Sigmoid colon (tissue), 7 donors: ENCODE results near the gene TNFAIP1. TPM values are rescaled to one million over a fixed set of nuclear protein-coding genes. Genes with fewer than 3 reads are reported as not detected.

Source experiments
- DNase-seq: peaks from one replicate; pipeline ENCODE4 v3.0.0-alpha.2; 2019
- H3K27ac ChIP-seq, 4 donors: fragments of 200-600 bp; sonication (generic); one replicate each; pipeline ENCODE4 v1.5.1; 2016 to 2019; ENCODE audit warnings: mild to moderate bottlenecking in 1 of 4
- H3K27me3 ChIP-seq, 3 donors: fragments of 200-600 bp; sonication (generic); one replicate each; pipeline ENCODE4 v1.5.1; 2019; ENCODE audit warnings: mild to moderate bottlenecking in 1 of 3
- H3K36me3 ChIP-seq, 4 donors: fragments of 200-600 bp; sonication (generic); one replicate each; pipeline ENCODE4 v1.5.1; 2016 to 2019
- H3K4me1 ChIP-seq, 4 donors: fragments of 200-600 bp; sonication (generic); one replicate each; pipeline ENCODE4 v1.5.1; 2017 to 2019
- H3K4me3 ChIP-seq, 4 donors: fragments of 200-600 bp; sonication (generic); one replicate each; pipeline ENCODE4 v1.5.1; 2017 to 2019; ENCODE audit warnings: mild to moderate bottlenecking in 2 of 4, moderate library complexity in 1 of 4
- H3K9me3 ChIP-seq, 4 donors: fragments of 200-600 bp in 3 of 4; sonication (generic) in 3 of 4; one replicate each; pipeline versions ENCODE4 v1.5.1 to v1.6.1; 2013 to 2019
- EP300 ChIP-seq, 4 donors: sonication (generic); formaldehyde crosslinking; IDR thresholded peaks; one replicate each; pipeline ENCODE4 v1.6.1; 2017; ENCODE audit warnings: antibody characterized with exemption in 4 of 4
- POLR2A ChIP-seq, 2 donors: fragments of 450-650 bp; IDR thresholded peaks; one replicate each; pipeline ENCODE4 v1.6.1; 2016; ENCODE audit warnings: antibody characterized with exemption in 2 of 2, mild to moderate bottlenecking in 2 of 2, moderate library complexity in 2 of 2
- POLR2AphosphoS5 ChIP-seq, 4 donors: sonication (generic); formaldehyde crosslinking; IDR thresholded peaks; one replicate each; pipeline ENCODE4 v1.6.1; 2017; ENCODE audit warnings: antibody characterized with exemption in 4 of 4
- WGBS, 2 donors: extraction: QIAGEN DNeasy Blood & Tissue Kit; methylation state at CpG; one replicate each; pipeline ENCODE4 v1.1.7; 2013; 5-methylcytosine and 5-hydroxymethylcytosine counted together
- intact Hi-C: fragments of 100-400 bp; cut with DNase I; formaldehyde crosslinking; loops from one replicate; pipeline ENCODE4 v1.15.1; 2023
- polyA plus RNA-seq, 3 donors: library from polyadenylated mRNA; stranded (reverse); fragments of 200-250 nt; gene quantifications; one replicate each; pipeline ENCODE4 v1.2.3, GENCODE V29; 2013
- total RNA-seq, 4 donors: library from RNA; depleted of rRNA; stranded (reverse); fragments of >200 nt; gene quantifications; one replicate each; pipeline ENCODE4 v1.1.0, GENCODE V29; 2016
- TF ChIP-seq, protein P1 (sequence below), 4 experiments: fragments of 450-650 bp in 3 of 4; fragments of 200-600 bp in 1 of 4; IDR thresholded peaks; one replicate each; pipeline ENCODE4 v1.5.1; 2016 to 2019; ENCODE audit warnings: antibody characterized with exemption in 4 of 4, mild to moderate bottlenecking in 3 of 4, moderate library complexity in 2 of 4
- donor health status: healthy with polysubstance abuse.
- donor health status: Bipolar disorder and iron deficiency.
- donor health status: healthy.

The TNFAIP1 gene
- total and polyA plus RNA-seq, 7 donors, result 14.6 to 20.8 (median 17.2) TPM

DNA sequence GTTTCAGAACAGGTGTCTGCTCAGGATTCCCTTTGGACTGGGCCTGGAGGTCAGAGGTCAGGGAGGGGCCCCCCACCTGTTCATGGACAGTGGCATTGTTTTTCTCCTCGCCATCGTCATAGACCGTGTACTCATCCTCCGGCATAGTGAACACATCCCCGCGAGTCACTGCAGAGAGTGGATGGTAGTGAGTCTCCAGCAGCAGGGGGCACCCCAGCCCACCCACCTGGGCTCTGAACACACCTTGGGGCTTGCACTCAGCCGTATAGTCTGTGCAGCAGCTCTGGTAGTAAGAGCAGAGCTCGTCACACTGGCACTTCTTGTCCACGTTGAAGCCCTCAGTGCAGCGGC is 34.1 kb downstream of the TNFAIP1 start:
- WGBS, 2 donors, result 72 to 80% methylated on average over 10 of the region's 10 CpGs
- Histone ChIP-seq H3K4me1 (peaks cover 0 to 31% (median 29%) of the 10 kb centered on the region in 4 donors), H3K36me3 (peaks cover 0 to 4% (median 2%) of the 10 kb centered on the region in 4 donors), H3K4me3 (no peak overlapping the region), H3K27ac (peak overlapping the region in 1 of 4 donors; percentile 82), H3K27me3 (no peaks in the 10 kb centered on the region), H3K9me3 (no peaks in the 10 kb centered on the region)
- TF ChIP-seq EP300 (IDR thresholded peaks at IDR 0.05), result no peak
- TF ChIP-seq POLR2A (IDR thresholded peaks at IDR 0.05), result no peak
- TF ChIP-seq POLR2AphosphoS5 (IDR thresholded peaks at IDR 0.05), result no peak
- TF ChIP-seq, protein P1, sequence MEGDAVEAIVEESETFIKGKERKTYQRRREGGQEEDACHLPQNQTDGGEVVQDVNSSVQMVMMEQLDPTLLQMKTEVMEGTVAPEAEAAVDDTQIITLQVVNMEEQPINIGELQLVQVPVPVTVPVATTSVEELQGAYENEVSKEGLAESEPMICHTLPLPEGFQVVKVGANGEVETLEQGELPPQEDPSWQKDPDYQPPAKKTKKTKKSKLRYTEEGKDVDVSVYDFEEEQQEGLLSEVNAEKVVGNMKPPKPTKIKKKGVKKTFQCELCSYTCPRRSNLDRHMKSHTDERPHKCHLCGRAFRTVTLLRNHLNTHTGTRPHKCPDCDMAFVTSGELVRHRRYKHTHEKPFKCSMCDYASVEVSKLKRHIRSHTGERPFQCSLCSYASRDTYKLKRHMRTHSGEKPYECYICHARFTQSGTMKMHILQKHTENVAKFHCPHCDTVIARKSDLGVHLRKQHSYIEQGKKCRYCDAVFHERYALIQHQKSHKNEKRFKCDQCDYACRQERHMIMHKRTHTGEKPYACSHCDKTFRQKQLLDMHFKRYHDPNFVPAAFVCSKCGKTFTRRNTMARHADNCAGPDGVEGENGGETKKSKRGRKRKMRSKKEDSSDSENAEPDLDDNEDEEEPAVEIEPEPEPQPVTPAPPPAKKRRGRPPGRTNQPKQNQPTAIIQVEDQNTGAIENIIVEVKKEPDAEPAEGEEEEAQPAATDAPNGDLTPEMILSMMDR (IDR thresholded peaks at IDR 0.05), result no peak
- intact Hi-C loops, result no loop called here
- DNase-seq, result no peak

DNA sequence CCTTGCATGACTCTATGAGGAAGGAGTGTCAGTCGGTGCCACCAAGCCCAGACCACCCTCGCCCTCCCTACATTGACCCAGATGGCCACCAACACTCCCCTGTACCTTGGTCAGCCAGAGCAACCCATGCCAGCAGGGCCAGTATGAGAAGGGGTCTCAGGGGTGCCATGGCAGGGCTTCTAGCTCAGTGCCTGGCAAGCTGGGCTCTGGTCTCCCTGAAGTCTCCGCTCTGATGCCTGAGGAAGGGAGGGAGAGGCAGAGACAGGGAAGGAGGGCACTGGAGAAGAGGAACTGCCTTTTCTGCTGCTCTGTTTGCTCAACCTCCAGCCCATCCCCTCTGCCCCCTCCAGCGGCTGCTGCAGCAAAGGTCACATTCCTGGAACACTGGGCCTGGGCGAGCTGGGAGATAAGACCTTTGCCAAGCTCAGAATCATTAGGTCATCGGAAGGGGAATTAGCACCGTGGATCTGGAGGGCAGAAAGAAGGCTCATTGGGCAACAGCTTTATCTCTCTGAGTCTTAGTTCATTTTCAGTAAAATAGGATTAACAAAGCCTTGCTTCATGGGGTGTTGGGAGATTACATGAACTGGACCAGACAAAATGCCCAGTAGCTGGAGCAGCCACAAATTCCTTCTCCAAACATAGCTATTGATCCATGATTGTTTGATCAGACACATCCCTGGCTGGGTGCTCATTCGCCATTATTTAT is 34.6 kb downstream of the TNFAIP1 start, which contains the start of gene VTN:
VTN (minus strand) TSS at position 273 of the 709 bp plus-strand sequence; CDS start at position 169, 104 bp downstream.
- 34 to 43% methylated on average over 8 of the region's 8 CpGs for WGBS, 2 donors
- peaks cover 0 to 31% (median 29%) of the 10 kb centered on the region in 4 donors for H3K4me1 ChIP-seq
- no peak for DNase-seq
- peak within 1 kb of the TSS; percentile 76 to 82 (median 79) for H3K27ac ChIP-seq
- TF ChIP-seq EP300 (IDR thresholded peaks at IDR 0.05) (no peak), POLR2A (IDR thresholded peaks at IDR 0.05) (no peak), POLR2AphosphoS5 (IDR thresholded peaks at IDR 0.05) (no peak)
- TF ChIP-seq, protein P1 (IDR thresholded peaks at IDR 0.05), result no peak
- intact Hi-C loops, result no loop called here
- no peaks in the 10 kb centered on the region for H3K27me3 ChIP-seq
- H3K4me3 ChIP-seq, result peak within 1 kb of the TSS in 3 of 4 donors; percentile 62 to 66 (median 64)
- no peaks in the 10 kb centered on the region for H3K36me3 ChIP-seq
- no peaks in the 10 kb centered on the region for H3K9me3 ChIP-seq

DNA sequence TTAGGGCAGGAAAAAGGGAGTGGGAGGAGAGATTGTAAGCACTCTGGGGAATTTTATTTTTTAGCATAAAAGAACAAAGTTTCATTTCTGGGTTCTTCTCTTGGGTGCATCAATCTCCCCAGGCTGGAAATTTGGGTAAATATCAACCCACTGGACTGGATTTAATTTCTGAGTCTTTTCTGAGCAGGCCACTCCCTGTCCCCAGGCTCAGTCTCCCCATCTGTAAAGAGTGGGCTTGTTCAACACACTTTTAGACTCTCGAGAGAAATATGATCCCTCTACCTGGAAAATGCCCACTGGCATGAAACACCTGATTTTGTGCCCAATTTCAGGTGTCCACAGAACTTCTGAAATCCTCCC is 35.2 kb downstream of the TNFAIP1 start:
- Histone ChIP-seq H3K9me3 (no peaks in the 10 kb centered on the region), H3K4me3 (peak overlapping the region in 2 of 4 donors; percentile 62 to 64), H3K27me3 (no peaks in the 10 kb centered on the region), H3K36me3 (no peaks in the 10 kb centered on the region), H3K4me1 (peaks cover 0 to 31% (median 29%) of the 10 kb centered on the region in 4 donors), H3K27ac (peak overlapping the region; percentile 76 to 82 (median 79))
- TF ChIP-seq POLR2AphosphoS5 (IDR thresholded peaks at IDR 0.05) (no peak), EP300 (IDR thresholded peaks at IDR 0.05) (no peak), POLR2A (IDR thresholded peaks at IDR 0.05) (no peak)
- TF ChIP-seq, protein P1 (IDR thresholded peaks at IDR 0.05), result no peak
- no peak for DNase-seq
- 56 to 76% methylated on average over 1 of the region's 1 CpG for WGBS, 2 donors
- intact Hi-C loops, result no loop called here

DNA sequence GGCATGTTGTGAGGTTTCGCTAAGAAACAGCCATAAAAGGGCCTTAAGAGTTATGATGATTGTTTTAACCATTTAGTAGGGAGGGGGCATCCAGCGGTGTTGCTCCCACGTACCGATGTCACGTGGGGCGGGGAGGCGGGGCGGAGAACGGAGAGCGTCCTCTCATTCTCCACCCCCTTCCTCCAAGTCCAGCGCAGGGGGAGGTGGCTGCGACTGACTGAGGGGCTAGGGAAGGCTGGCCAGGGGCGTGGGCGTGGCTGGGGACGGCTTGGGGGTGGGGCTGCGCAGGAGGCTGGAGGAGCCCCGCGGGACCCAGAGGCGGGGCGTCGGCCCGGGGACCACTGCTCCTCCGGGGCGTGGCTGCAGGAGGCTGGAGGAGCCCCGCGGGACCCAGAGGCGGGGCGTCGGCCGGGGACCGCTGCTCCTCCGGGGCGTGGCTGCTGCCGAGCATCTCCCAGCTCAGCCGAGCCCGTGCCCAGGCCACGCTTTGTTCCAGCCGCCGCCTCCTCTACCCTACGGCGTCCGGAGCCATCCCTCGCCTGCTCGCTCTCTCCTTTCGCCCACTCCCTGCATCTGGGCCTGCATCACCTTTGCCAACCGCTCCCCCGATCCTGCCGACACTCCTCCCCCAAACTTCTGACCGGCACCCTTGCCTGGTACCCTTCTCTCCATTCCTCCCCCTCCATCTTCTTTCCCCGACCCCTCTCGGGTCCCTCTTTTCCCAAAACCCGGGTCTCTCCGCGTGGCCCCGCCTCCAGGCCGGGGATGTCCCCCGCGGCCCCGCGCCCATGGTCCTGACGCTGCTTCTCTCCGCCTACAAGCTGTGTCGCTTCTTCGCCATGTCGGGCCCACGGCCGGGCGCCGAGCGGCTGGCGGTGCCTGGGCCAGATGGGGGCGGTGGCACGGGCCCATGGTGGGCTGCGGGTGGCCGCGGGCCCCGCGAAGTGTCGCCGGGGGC is 36.0 kb downstream of the TNFAIP1 start, which contains the start of gene SARM1:
SARM1 (plus strand) TSS at position 450 of the 958 bp plus-strand sequence; CDS start at position 789, 339 bp downstream.
- intact Hi-C loops, result no loop called here
- Histone ChIP-seq H3K27me3 (no peaks in the 10 kb centered on the region), H3K4me3 (peak within 1 kb of the TSS; percentile 43 to 66 (median 63)), H3K4me1 (peaks cover 0 to 31% (median 29%) of the 10 kb centered on the region in 4 donors), H3K9me3 (no peaks in the 10 kb centered on the region), H3K36me3 (no peaks in the 10 kb centered on the region), H3K27ac (peak within 1 kb of the TSS; percentile 76 to 82 (median 79))
- TF ChIP-seq, protein P1 (IDR thresholded peaks at IDR 0.05), result no peak
- TF ChIP-seq POLR2AphosphoS5 (IDR thresholded peaks at IDR 0.05) (peak in 2 of 4 donors; percentile 14 to 26), EP300 (IDR thresholded peaks at IDR 0.05) (no peak), POLR2A (IDR thresholded peaks at IDR 0.05) (no peak)
- DNase-seq, result peak; percentile 95
- WGBS, 2 donors, result 1 to 2% methylated on average over 80 of the region's 80 CpGs
